Dendritic cell treated with granulocyte-macrophage colony-stimulating factor and Interleukin-4, amounts not matched to agents 40 ng/mL and 50 ng/mL, for 4 days (primary cell): Measurements from ENCODE around the gene HIBCH.

ENCODE experiments used
- H3K27ac Mint-ChIP-seq: one replicate; pipeline ENCODE4 v1.8.0; 2022; ENCODE audit warnings: mild to moderate bottlenecking, mixed read lengths
- H3K27me3 Mint-ChIP-seq: one replicate; pipeline ENCODE4 v1.8.0; 2022; ENCODE audit warnings: mild to moderate bottlenecking, mixed read lengths
- H3K36me3 Mint-ChIP-seq: one replicate; pipeline ENCODE4 v1.8.0; 2022; ENCODE audit warnings: low read depth, mixed read lengths
- H3K4me1 Mint-ChIP-seq: one replicate; pipeline ENCODE4 v1.8.0; 2022; ENCODE audit warnings: low read depth, mixed read lengths
- H3K4me3 Mint-ChIP-seq: one replicate; pipeline ENCODE4 v1.8.0; 2022; ENCODE audit warnings: mild to moderate bottlenecking, moderate library complexity, mixed read lengths
- H3K9me3 Mint-ChIP-seq: one replicate; pipeline ENCODE4 v1.8.0; 2022; ENCODE audit warnings: mixed read lengths
- intact Hi-C: fragments of 100-400 bp; cut with micrococcal nuclease; formaldehyde crosslinking; loops from one replicate; pipeline ENCODE4 v1.15.0; 2022

HIBCH gene

DNA sequence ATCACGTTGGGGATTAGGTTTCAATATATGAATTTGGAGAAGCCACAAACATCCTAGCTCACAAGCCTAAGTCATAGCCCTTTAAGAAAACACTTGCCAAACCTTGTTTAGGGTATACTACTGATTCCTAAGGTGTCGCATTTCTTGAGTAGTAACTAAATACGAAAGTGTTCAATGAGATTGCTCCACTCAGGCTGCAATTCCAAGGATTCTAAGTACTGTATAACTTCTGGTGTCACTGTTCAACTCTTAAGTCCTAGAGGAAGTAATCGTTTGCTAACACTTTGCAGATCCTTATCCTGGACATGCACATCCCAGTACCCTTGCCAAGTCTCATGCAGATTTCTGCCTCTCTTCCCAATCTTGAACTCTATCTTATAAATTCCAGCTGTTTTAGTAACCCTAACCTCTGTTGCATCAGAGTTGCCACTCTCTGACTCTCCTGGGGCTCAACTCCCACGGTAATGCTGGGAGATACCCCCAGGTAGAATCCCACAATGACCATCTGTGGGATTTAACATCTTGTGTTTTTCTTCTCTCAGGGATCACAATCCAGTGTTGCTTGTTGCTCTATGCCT, 122.4 kb downstream of the HIBCH start:
- Mint-ChIP-seq H3K9me3 (no peaks in the 10 kb centered on the region), H3K4me3 (no peak overlapping the region), H3K27ac (no peak overlapping the region), H3K27me3 (no peaks in the 10 kb centered on the region), H3K36me3 (peaks cover 21% of the 10 kb centered on the region), H3K4me1 (no peaks in the 10 kb centered on the region)
- intact Hi-C loops, result no loop called here

- H3K27ac Mint-ChIP-seq, result no peak overlapping the region
- H3K9me3 Mint-ChIP-seq, result no peaks in the 10 kb centered on the region
- no peaks in the 10 kb centered on the region for H3K27me3 Mint-ChIP-seq
- no peaks in the 10 kb centered on the region for H3K4me1 Mint-ChIP-seq
- H3K36me3 Mint-ChIP-seq, result no peaks in the 10 kb centered on the region
- H3K4me3 Mint-ChIP-seq, result no peak overlapping the region
- intact Hi-C loops, result no loop called here
Measured at GRCh38 chr2:190190507-190191162, 129.0 kb downstream of the HIBCH start.

DNA sequence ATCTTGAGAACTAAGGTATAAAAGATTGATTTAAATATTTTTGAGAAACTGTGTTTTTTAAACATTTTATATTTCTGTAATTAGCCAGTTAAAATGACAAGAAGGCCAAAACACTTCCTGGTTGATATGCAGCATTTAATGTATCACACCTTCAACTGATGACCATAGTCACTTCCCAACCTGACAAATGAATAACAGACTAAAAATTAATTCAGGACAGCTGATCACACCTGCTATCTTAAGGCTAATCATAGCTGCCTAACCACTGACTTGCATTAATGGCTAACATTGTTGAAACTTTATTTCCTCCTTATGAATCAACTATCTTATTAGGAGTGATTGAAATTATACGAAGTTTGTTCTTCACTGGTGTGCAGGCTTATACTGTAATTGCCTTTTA, 131.3 kb downstream of the HIBCH start:
- intact Hi-C loops, result no loop called here
- Mint-ChIP-seq H3K27ac (no peak overlapping the region), H3K4me1 (no peaks in the 10 kb centered on the region), H3K36me3 (no peaks in the 10 kb centered on the region), H3K27me3 (peaks cover 3% of the 10 kb centered on the region), H3K4me3 (no peak overlapping the region), H3K9me3 (no peaks in the 10 kb centered on the region)

GRCh38 chr2:190186238-190186637, 133.4 kb downstream of the HIBCH start:
- no peak overlapping the region for H3K4me3 Mint-ChIP-seq
- peaks cover 9% of the 10 kb centered on the region for H3K27me3 Mint-ChIP-seq
- H3K9me3 Mint-ChIP-seq, result no peaks in the 10 kb centered on the region
- intact Hi-C loops, result no loop called here
- no peaks in the 10 kb centered on the region for H3K36me3 Mint-ChIP-seq
- H3K4me1 Mint-ChIP-seq, result peaks cover under 1% of the 10 kb centered on the region
- no peak overlapping the region for H3K27ac Mint-ChIP-seq

DNA sequence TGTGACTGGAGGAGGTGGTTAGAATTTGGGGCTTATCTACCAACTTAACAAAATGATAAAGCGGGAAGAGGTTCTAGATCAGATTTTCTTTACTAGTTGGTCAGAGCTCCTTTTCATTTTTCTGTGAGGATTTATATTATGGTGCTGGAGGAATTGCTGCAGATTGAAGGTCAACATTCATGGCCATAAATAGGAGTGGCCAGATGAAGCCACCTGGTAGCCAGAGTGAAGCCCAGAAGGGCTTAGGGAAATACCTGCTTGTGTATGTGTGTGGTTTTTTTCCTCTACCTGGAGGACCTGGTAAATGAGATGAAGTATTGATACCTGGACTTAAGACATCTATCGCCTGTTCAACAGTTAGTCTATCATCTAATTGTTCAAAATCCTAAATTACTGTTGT, 134.2 kb downstream of the HIBCH start:
- Mint-ChIP-seq H3K27me3 (peaks cover 15% of the 10 kb centered on the region), H3K4me3 (no peak overlapping the region), H3K27ac (no peak overlapping the region), H3K4me1 (peaks cover 5% of the 10 kb centered on the region), H3K36me3 (no peaks in the 10 kb centered on the region), H3K9me3 (no peaks in the 10 kb centered on the region)
- intact Hi-C loops, result no loop called here

GRCh38 chr2:190184460-190184859, 135.2 kb downstream of the HIBCH start:
- H3K27ac Mint-ChIP-seq, result no peak overlapping the region

DNA sequence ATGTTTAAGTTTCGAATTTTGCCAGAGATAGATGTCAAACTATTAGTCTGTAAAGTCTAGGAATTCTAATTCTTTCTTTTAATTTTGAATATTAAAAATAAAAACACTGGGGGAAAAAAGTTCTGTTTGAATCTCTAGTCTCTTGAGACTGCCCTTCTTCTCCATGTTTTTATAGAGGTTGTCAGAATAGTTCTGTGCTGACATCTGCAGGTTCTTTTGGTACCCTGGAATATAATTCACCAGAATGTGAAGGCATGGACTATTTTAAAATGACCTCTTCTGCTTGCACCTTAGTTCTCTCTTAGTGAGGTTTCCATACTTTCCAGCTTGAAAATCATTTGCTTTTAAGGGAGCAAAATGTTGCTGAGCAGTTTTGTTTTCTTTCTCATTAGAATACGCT, 136.1 kb downstream of the HIBCH start:
- no peak overlapping the region for H3K4me3 Mint-ChIP-seq
- no peaks in the 10 kb centered on the region for H3K9me3 Mint-ChIP-seq
- no peak overlapping the region for H3K27ac Mint-ChIP-seq
- intact Hi-C loops, result no loop called here
- H3K27me3 Mint-ChIP-seq, result peaks cover 22% of the 10 kb centered on the region
- H3K36me3 Mint-ChIP-seq, result no peaks in the 10 kb centered on the region
- peaks cover 5% of the 10 kb centered on the region for H3K4me1 Mint-ChIP-seq

More at GRCh38 chr2:190184460-190184859, 135.2 kb downstream of the HIBCH start:
- Mint-ChIP-seq H3K27me3 (peaks cover 22% of the 10 kb centered on the region), H3K9me3 (no peaks in the 10 kb centered on the region), H3K4me3 (no peak overlapping the region), H3K36me3 (no peaks in the 10 kb centered on the region), H3K4me1 (peaks cover 5% of the 10 kb centered on the region)
- intact Hi-C loops, result no loop called here

- intact Hi-C loops, result no loop called here
- no peak overlapping the region for H3K27ac Mint-ChIP-seq
- H3K9me3 Mint-ChIP-seq, result no peaks in the 10 kb centered on the region
- H3K4me1 Mint-ChIP-seq, result peaks cover 5% of the 10 kb centered on the region
- peaks cover 22% of the 10 kb centered on the region for H3K27me3 Mint-ChIP-seq
- H3K36me3 Mint-ChIP-seq, result no peaks in the 10 kb centered on the region
- H3K4me3 Mint-ChIP-seq, result no peak overlapping the region
Measured at GRCh38 chr2:190182071-190182524, 137.5 kb downstream of the HIBCH start.

GRCh38 chr2:190181123-190181669, 138.4 kb downstream of the HIBCH start:
- H3K9me3 Mint-ChIP-seq, result no peaks in the 10 kb centered on the region
- H3K4me3 Mint-ChIP-seq, result peak overlapping the region; percentile 15
- intact Hi-C loops, result no loop called here
- no peak overlapping the region for H3K27ac Mint-ChIP-seq
- H3K27me3 Mint-ChIP-seq, result peaks cover 22% of the 10 kb centered on the region
- H3K36me3 Mint-ChIP-seq, result no peaks in the 10 kb centered on the region
- peaks cover 5% of the 10 kb centered on the region for H3K4me1 Mint-ChIP-seq

DNA sequence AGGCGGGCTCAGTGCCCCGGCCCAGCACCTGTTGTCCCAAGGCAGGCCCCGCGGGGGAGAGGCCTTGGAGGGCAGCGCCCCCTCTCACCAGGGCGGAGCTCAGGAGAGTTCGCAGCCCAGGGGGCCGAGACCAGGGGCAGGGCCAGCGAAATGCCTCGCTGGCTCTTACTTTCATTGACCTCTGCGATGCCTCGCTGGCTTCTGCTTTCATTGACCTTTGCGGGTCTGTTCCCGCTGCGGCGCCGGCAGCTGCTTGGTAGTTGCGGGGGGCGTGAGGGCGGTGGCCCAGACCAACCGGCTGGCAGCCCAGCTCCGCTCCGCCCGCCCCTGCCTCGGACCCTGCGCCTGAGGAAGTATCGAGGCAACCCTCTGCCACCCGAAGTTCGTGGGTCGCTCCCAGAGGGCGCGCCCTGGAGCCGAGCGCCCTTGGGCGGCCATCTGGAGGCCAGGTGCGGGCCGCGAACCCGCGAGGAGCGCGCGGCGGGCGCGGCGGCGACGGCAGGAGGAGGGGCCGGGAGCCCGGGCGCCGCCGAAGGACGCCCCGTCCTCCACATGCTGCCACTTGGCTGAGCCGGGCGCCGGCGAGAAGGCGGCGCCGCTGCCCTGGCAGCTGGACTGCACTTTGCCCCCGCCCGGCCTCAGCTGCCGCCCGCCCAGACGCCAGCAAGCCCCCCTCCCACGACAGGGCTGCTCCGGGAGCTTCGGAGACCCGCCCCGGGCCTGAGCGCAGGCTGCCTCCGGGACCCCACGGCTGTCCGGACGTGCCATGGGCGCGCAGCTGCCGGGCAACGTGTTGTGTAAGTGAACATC, 139.1 kb downstream of the HIBCH start:
- Mint-ChIP-seq H3K4me1 (peaks cover 5% of the 10 kb centered on the region), H3K27me3 (peaks cover 22% of the 10 kb centered on the region), H3K9me3 (no peaks in the 10 kb centered on the region), H3K4me3 (peak overlapping the region; percentile 67), H3K36me3 (no peaks in the 10 kb centered on the region), H3K27ac (no peak overlapping the region)
- intact Hi-C loops, result no loop called here

GRCh38 chr2:190179754-190180312, 139.8 kb downstream of the HIBCH start:
- peaks cover 22% of the 10 kb centered on the region for H3K27me3 Mint-ChIP-seq
- intact Hi-C loops, result no loop called here
- no peaks in the 10 kb centered on the region for H3K36me3 Mint-ChIP-seq
- peak overlapping the region; percentile 67 for H3K4me3 Mint-ChIP-seq
- H3K9me3 Mint-ChIP-seq, result no peaks in the 10 kb centered on the region
- peaks cover 5% of the 10 kb centered on the region for H3K4me1 Mint-ChIP-seq
- H3K27ac Mint-ChIP-seq, result no peak overlapping the region

DNA sequence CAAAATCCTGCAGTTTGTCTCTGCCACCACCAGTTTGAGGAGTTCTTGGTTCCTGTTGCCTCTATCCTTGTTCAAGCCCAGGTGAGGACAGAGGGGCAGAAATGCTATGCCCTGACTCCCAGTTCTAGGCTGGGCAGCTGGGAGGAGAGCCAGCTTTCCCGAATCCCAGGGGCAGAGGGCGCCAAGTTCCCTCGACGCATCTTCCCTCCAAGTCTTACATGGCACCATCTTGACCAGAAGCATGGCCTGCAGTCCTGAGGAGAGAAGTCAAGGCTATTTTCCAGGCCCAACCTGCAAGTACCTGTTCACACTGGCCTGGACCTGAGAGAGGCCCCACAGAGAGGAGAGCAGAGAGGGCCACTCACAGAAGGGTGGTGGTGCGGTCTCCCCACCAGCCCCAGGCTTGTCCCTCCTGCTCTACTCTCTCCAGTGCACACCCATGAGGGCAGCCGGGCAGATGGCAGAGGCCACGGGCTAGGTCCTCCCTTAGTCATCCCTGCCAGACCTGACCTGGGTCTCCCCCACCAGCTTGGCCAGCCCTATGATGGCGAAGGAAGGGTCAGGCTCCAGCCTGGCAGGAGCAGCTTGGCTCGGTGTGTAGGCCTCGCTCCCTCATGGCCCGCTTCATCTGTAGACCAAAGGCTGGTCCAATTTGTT, 141.4 kb downstream of the HIBCH start:
- intact Hi-C loops, result no loop called here
- no peak overlapping the region for H3K27ac Mint-ChIP-seq

DNA sequence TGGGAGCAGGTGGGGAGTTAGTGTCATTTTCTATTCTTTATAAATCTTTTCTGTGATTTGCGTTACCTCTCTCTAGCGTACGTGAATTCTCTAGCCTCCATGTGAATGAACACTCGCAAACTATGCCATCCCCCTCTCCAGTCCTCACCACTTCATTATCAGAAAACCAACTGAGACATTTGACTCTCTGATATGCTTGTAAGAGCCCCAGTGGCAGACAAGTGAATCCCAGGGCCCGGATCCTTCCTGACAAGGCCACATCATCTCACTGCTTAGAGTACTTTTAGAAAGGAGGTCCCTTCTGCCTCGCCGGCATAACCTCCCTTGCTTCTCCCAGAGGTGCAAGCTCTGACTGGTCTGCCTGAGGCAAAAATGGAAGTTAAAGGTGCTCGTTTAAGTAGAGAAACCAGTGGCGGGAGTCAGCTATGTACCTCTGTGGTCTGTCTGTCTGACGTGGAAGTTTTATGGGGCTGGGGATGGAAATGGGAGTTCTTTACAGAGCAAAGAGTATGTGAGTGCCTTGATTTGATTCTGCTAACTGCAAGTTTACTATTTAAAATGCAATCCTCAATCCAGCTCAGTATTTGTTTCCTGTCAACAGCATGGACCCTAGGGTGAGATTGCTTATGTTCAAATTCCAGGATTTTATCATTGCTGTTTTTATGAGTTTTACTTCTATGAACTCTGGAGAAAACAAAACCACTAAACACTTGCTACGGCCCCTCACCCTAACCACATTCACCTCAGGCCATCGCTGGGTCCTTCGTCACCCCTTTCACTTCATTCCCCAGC, 142.2 kb downstream of the HIBCH start:
- Mint-ChIP-seq H3K4me3 (no peak overlapping the region), H3K4me1 (peaks cover 5% of the 10 kb centered on the region), H3K9me3 (peaks cover 12% of the 10 kb centered on the region), H3K27me3 (peaks cover 19% of the 10 kb centered on the region), H3K27ac (no peak overlapping the region), H3K36me3 (no peaks in the 10 kb centered on the region)
- intact Hi-C loops, result no loop called here

More for the DNA sequence above, 141.4 kb downstream of the HIBCH start:
- Mint-ChIP-seq H3K9me3 (peaks cover 12% of the 10 kb centered on the region), H3K4me1 (peaks cover 5% of the 10 kb centered on the region), H3K36me3 (no peaks in the 10 kb centered on the region), H3K27me3 (peaks cover 19% of the 10 kb centered on the region), H3K4me3 (no peak overlapping the region)
